GM23338 (cell line): ENCODE results near the gene HSPG2. TPM values are rescaled to one million over a fixed set of nuclear protein-coding genes. Genes with fewer than 3 reads are reported as not detected.
A peak's percentile ranks its signal among the peaks of the same experiment; 100 is the strongest.

Experiments
- ATAC-seq: fragments of 200-7000 bp; cut with Tn5 transposase; 3 replicates; pipeline ENCODE4 v1.9.1; 2020
- DNase-seq: peaks from one replicate; pipeline ENCODE4 v3.0.0-alpha.2; 2015; ENCODE audit warnings: low spot score
- H2AFZ ChIP-seq: fragments of 200-600 bp; sonication (generic); 2 replicates; pipeline ENCODE4 v1.8.0; 2016; ENCODE audit warnings: antibody characterized with exemption, mild to moderate bottlenecking, moderate library complexity
- H3F3A ChIP-seq: fragments of 200-600 bp; sonication (generic); replicated peaks from 2 replicates; pipeline ENCODE4 v1.8.0; 2017; ENCODE audit warnings: antibody characterized with exemption, mixed run types, low read depth
- H3K27ac ChIP-seq: fragments of 200-600 bp; sonication (generic); 2 replicates; pipeline ENCODE4 v1.6.1; 2016; ENCODE audit warnings: low read depth
- H3K27me3 ChIP-seq: fragments of 200-600 bp; sonication (generic); 2 replicates; pipeline ENCODE4 v1.8.0; 2016; ENCODE audit warnings: mild to moderate bottlenecking, mixed run types, moderate library complexity; ENCODE audit not compliant: insufficient read depth
- H3K36me3 ChIP-seq: fragments of 200-600 bp; sonication (generic); 2 replicates; pipeline ENCODE4 v1.8.0; 2016; ENCODE audit warnings: mild to moderate bottlenecking; ENCODE audit not compliant: insufficient read depth
- H3K4me1 ChIP-seq: fragments of 200-600 bp; sonication (generic); 2 replicates; pipeline ENCODE4 v1.8.0; 2016; ENCODE audit warnings: mild to moderate bottlenecking, moderate library complexity; ENCODE audit not compliant: insufficient read depth
- H3K4me2 ChIP-seq: fragments of 200-600 bp; sonication (generic); 2 replicates; pipeline ENCODE4 v1.7.1; 2017; ENCODE audit warnings: mixed run types
- H3K4me3 ChIP-seq: fragments of 200-600 bp; sonication (generic); 2 replicates; pipeline ENCODE4 v1.6.1; 2016; ENCODE audit warnings: mixed run types
- H3K79me2 ChIP-seq: fragments of 200-600 bp; sonication (generic); replicated peaks from 2 replicates; pipeline ENCODE4 v1.8.0; 2017; ENCODE audit warnings: mild to moderate bottlenecking; ENCODE audit not compliant: insufficient read depth
- H3K9me2 ChIP-seq: fragments of 200-600 bp; sonication (generic); 2 replicates; pipeline ENCODE4 v1.8.0; 2017; ENCODE audit not compliant: insufficient read depth
- H4K20me1 ChIP-seq: fragments of 200-600 bp; sonication (generic); replicated peaks from 2 replicates; pipeline ENCODE4 v1.8.0; 2017; ENCODE audit warnings: mild to moderate bottlenecking; ENCODE audit not compliant: insufficient read depth
- H3K27ac Mint-ChIP-seq: 2 replicates; pipeline ENCODE4 v1.8.0; 2020; ENCODE audit warnings: inconsistent platforms, mild to moderate bottlenecking, moderate library complexity, mixed read lengths
- H3K27me3 Mint-ChIP-seq: 3 replicates; pipeline ENCODE4 v1.8.0; 2022; ENCODE audit warnings: low read depth, mild to moderate bottlenecking, moderate library complexity, mixed read lengths, inconsistent platforms; ENCODE audit not compliant: insufficient read depth, poor library complexity
- H3K36me3 Mint-ChIP-seq: 3 replicates; pipeline ENCODE4 v1.8.0; 2021; ENCODE audit warnings: low read depth, mild to moderate bottlenecking, inconsistent platforms, moderate library complexity, mixed read lengths
- H3K4me1 Mint-ChIP-seq: 3 replicates; pipeline ENCODE4 v1.8.0; 2020; ENCODE audit warnings: mild to moderate bottlenecking, inconsistent platforms, mixed read lengths
- H3K4me3 Mint-ChIP-seq: 3 replicates; pipeline ENCODE4 v1.8.0; 2021; ENCODE audit warnings: moderate library complexity, mild to moderate bottlenecking, inconsistent platforms, mixed read lengths
- H3K9me3 Mint-ChIP-seq: 3 replicates; pipeline ENCODE4 v1.8.0; 2020; ENCODE audit warnings: moderate library complexity, mild to moderate bottlenecking, inconsistent platforms, mixed read lengths
- CREB1 ChIP-seq: fragments of 250-450 bp; sonication (Bioruptor Pico); IDR thresholded peaks from 2 replicates; pipeline ENCODE4 v1.5.0; 2020; ENCODE audit warnings: low read depth, mild to moderate bottlenecking, moderate library complexity
- EZH2phosphoT487 ChIP-seq: fragments of 200-600 bp; sonication (generic); IDR thresholded peaks from one replicate; pipeline ENCODE4 v1.8.1; 2018; ENCODE audit warnings: antibody characterized with exemption; ENCODE audit not compliant: unreplicated experiment
- JUNB ChIP-seq: IDR thresholded peaks from one replicate; pipeline ENCODE4 v1.6.1; 2016; ENCODE audit warnings: antibody characterized with exemption; ENCODE audit not compliant: unreplicated experiment
- NANOG ChIP-seq: IDR thresholded peaks from 2 replicates; pipeline ENCODE4 v1.6.1; 2016; ENCODE audit warnings: antibody characterized with exemption, borderline replicate concordance
- POLR2AphosphoS5 ChIP-seq: IDR thresholded peaks from 2 replicates; pipeline ENCODE4 v1.6.1; 2016; ENCODE audit warnings: antibody characterized with exemption, low read depth
- STAT1 ChIP-seq: IDR thresholded peaks from one replicate; pipeline ENCODE4 v1.6.1; 2016; ENCODE audit warnings: antibody characterized with exemption; ENCODE audit not compliant: unreplicated experiment
- ZNF114 ChIP-seq: fragments of 250-450 bp; sonication (Bioruptor Pico); IDR thresholded peaks from 2 replicates; pipeline ENCODE4 v1.5.0; 2020; ENCODE audit warnings: mild to moderate bottlenecking, moderate library complexity
- ZNF331 ChIP-seq: fragments of 250-450 bp; sonication (Bioruptor Pico); IDR thresholded peaks from 2 replicates; pipeline ENCODE4 v1.5.0; 2020; ENCODE audit warnings: low read depth, mild to moderate bottlenecking, moderate library complexity
- polyA plus RNA-seq: library from polyadenylated mRNA; unstranded; fragments of >200 nt; fragmentation: Nextera tagmentation; extraction: Ambion mirVana; gene quantifications from 2 replicates; pipeline ENCODE4 v1.2.1, GENCODE V29; 2016
- total RNA-seq: library from RNA; depleted of rRNA; stranded (reverse); fragments of >200 nt; shearing (Covaris generic); gene quantifications from 2 replicates; pipeline ENCODE4 v1.2.3, GENCODE V29; 2014
- TF ChIP-seq, protein P1 (sequence below): IDR thresholded peaks from one replicate; pipeline ENCODE4 v1.6.1; 2018; ENCODE audit warnings: antibody characterized with exemption; ENCODE audit not compliant: unreplicated experiment
- TF ChIP-seq, protein P2 (sequence below), 2 experiments: fragments of 200-600 bp in 1 of 2; sonication (generic) in 1 of 2; conservative IDR thresholded peaks; 2 replicates each; pipeline versions ENCODE4 v1.5.1 to v1.6.1; 2016 to 2017; ENCODE audit warnings: antibody characterized with exemption in 2 of 2, low read depth in 2 of 2, mild to moderate bottlenecking in 2 of 2, moderate library complexity in 1 of 2
- TF ChIP-seq, protein P3 (sequence below): fragments of 250-450 bp; sonication (Bioruptor Pico); IDR thresholded peaks from 2 replicates; pipeline ENCODE4 v1.5.0; 2020; ENCODE audit warnings: mild to moderate bottlenecking, moderate library complexity

Gene HSPG2
- total and polyA plus RNA-seq, 2 experiments from 2014 or later, result 14.9 to 70.8 TPM

DNA sequence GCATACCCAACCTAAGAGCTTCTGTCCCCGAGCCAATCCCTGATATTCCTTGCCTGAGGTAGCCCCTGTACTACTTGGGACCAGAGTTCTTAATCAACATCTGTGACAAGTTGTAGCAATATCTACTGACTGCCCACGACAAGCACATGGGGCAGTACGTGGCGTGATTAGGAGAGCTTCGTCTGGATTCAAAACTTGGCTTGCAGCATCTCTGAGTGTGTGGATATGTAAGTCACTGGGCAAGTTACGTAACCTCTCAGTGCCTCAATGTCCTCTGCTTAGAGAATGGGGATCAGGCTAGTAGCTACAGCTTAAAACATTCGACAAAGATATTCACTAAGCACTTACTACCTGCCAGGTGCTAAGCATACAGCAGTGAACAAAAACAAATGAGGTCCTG lies 5.0 kb downstream of the HSPG2 start:
- DNase-seq, result no peak
- Histone ChIP-seq H3K9me2 (no peaks in the 10 kb centered on the region), H3F3A (no peaks in the 10 kb centered on the region), H4K20me1 (peaks cover 4% of the 10 kb centered on the region), H3K79me2 (peaks cover 62% of the 10 kb centered on the region), H2AFZ (no peak overlapping the region), H3K4me2 (no peak overlapping the region), H3K36me3 (no peaks in the 10 kb centered on the region), H3K27me3 (no peaks in the 10 kb centered on the region), H3K4me3 (no peak overlapping the region), H3K27ac (peak overlapping the region; percentile 92; the same call in 1 of the 2 replicates), H3K4me1 (peaks cover 25% of the 10 kb centered on the region)
- peaks cover 23% of the 10 kb centered on the region for H3K27me3 Mint-ChIP-seq
- H3K36me3 Mint-ChIP-seq, result peaks cover 2% of the 10 kb centered on the region; the same call in 2 of the 3 replicates
- H3K4me3 Mint-ChIP-seq, result no peak overlapping the region
- H3K9me3 Mint-ChIP-seq, result no peaks in the 10 kb centered on the region
- H3K4me1 Mint-ChIP-seq, result peaks cover 44% of the 10 kb centered on the region
- no peak for TF ChIP-seq NANOG
- no peak for TF ChIP-seq STAT1
- no peak for TF ChIP-seq EZH2phosphoT487
- no peak for TF ChIP-seq POLR2AphosphoS5
- TF ChIP-seq CREB1 (CRISPR knock-in tag), result no peak
- TF ChIP-seq ZNF114 (CRISPR knock-in tag), result no peak
- TF ChIP-seq, protein P1, sequence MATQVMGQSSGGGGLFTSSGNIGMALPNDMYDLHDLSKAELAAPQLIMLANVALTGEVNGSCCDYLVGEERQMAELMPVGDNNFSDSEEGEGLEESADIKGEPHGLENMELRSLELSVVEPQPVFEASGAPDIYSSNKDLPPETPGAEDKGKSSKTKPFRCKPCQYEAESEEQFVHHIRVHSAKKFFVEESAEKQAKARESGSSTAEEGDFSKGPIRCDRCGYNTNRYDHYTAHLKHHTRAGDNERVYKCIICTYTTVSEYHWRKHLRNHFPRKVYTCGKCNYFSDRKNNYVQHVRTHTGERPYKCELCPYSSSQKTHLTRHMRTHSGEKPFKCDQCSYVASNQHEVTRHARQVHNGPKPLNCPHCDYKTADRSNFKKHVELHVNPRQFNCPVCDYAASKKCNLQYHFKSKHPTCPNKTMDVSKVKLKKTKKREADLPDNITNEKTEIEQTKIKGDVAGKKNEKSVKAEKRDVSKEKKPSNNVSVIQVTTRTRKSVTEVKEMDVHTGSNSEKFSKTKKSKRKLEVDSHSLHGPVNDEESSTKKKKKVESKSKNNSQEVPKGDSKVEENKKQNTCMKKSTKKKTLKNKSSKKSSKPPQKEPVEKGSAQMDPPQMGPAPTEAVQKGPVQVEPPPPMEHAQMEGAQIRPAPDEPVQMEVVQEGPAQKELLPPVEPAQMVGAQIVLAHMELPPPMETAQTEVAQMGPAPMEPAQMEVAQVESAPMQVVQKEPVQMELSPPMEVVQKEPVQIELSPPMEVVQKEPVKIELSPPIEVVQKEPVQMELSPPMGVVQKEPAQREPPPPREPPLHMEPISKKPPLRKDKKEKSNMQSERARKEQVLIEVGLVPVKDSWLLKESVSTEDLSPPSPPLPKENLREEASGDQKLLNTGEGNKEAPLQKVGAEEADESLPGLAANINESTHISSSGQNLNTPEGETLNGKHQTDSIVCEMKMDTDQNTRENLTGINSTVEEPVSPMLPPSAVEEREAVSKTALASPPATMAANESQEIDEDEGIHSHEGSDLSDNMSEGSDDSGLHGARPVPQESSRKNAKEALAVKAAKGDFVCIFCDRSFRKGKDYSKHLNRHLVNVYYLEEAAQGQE, result no peak
- TF ChIP-seq ZNF331 (CRISPR knock-in tag), result no peak
- no peak for TF ChIP-seq JUNB
- TF ChIP-seq, protein P2, sequence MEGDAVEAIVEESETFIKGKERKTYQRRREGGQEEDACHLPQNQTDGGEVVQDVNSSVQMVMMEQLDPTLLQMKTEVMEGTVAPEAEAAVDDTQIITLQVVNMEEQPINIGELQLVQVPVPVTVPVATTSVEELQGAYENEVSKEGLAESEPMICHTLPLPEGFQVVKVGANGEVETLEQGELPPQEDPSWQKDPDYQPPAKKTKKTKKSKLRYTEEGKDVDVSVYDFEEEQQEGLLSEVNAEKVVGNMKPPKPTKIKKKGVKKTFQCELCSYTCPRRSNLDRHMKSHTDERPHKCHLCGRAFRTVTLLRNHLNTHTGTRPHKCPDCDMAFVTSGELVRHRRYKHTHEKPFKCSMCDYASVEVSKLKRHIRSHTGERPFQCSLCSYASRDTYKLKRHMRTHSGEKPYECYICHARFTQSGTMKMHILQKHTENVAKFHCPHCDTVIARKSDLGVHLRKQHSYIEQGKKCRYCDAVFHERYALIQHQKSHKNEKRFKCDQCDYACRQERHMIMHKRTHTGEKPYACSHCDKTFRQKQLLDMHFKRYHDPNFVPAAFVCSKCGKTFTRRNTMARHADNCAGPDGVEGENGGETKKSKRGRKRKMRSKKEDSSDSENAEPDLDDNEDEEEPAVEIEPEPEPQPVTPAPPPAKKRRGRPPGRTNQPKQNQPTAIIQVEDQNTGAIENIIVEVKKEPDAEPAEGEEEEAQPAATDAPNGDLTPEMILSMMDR (conservative IDR thresholded peaks at IDR 0.05; ENCODE audit: low read depth in 2 of 2), result no peak
- TF ChIP-seq, protein P3, sequence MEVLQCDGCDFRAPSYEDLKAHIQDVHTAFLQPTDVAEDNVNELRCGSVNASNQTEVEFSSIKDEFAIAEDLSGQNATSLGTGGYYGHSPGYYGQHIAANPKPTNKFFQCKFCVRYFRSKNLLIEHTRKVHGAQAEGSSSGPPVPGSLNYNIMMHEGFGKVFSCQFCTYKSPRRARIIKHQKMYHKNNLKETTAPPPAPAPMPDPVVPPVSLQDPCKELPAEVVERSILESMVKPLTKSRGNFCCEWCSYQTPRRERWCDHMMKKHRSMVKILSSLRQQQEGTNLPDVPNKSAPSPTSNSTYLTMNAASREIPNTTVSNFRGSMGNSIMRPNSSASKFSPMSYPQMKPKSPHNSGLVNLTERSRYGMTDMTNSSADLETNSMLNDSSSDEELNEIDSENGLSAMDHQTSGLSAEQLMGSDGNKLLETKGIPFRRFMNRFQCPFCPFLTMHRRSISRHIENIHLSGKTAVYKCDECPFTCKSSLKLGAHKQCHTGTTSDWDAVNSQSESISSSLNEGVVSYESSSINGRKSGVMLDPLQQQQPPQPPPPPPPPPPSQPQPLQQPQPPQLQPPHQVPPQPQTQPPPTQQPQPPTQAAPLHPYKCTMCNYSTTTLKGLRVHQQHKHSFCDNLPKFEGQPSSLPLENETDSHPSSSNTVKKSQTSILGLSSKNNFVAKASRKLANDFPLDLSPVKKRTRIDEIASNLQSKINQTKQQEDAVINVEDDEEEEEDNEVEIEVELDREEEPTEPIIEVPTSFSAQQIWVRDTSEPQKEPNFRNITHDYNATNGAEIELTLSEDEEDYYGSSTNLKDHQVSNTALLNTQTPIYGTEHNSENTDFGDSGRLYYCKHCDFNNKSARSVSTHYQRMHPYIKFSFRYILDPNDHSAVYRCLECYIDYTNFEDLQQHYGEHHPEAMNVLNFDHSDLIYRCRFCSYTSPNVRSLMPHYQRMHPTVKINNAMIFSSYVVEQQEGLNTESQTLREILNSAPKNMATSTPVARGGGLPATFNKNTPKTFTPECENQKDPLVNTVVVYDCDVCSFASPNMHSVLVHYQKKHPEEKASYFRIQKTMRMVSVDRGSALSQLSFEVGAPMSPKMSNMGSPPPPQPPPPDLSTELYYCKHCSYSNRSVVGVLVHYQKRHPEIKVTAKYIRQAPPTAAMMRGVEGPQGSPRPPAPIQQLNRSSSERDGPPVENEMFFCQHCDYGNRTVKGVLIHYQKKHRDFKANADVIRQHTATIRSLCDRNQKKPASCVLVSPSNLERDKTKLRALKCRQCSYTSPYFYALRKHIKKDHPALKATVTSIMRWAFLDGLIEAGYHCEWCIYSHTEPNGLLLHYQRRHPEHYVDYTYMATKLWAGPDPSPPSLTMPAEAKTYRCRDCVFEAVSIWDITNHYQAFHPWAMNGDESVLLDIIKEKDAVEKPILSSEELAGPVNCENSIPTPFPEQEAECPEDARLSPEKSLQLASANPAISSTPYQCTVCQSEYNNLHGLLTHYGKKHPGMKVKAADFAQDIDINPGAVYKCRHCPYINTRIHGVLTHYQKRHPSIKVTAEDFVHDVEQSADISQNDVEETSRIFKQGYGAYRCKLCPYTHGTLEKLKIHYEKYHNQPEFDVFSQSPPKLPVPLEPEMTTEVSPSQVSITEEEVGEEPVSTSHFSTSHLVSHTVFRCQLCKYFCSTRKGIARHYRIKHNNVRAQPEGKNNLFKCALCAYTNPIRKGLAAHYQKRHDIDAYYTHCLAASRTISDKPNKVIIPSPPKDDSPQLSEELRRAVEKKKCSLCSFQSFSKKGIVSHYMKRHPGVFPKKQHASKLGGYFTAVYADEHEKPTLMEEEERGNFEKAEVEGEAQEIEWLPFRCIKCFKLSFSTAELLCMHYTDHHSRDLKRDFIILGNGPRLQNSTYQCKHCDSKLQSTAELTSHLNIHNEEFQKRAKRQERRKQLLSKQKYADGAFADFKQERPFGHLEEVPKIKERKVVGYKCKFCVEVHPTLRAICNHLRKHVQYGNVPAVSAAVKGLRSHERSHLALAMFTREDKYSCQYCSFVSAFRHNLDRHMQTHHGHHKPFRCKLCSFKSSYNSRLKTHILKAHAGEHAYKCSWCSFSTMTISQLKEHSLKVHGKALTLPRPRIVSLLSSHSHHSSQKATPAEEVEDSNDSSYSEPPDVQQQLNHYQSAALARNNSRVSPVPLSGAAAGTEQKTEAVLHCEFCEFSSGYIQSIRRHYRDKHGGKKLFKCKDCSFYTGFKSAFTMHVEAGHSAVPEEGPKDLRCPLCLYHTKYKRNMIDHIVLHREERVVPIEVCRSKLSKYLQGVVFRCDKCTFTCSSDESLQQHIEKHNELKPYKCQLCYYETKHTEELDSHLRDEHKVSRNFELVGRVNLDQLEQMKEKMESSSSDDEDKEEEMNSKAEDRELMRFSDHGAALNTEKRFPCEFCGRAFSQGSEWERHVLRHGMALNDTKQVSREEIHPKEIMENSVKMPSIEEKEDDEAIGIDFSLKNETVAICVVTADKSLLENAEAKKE (CRISPR knock-in tag), result no peak
- H3K27ac Mint-ChIP-seq, result peak overlapping the region; percentile 91
- ATAC-seq, result no peak
